GM23338 (cell line): Measurements from ENCODE around the gene GCA. TPM values are rescaled to one million over a fixed set of nuclear protein-coding genes. Genes with fewer than 3 reads are reported as not detected.
A peak's percentile ranks its signal among the peaks of the same experiment; 100 is the strongest.

Experiments used
- ATAC-seq: fragments of 200-7000 bp; cut with Tn5 transposase; 3 replicates; pipeline ENCODE4 v1.9.1; 2020
- DNase-seq: peaks from one replicate; pipeline ENCODE4 v3.0.0-alpha.2; 2015; ENCODE audit warnings: low spot score
- H2AFZ ChIP-seq: fragments of 200-600 bp; sonication (generic); 2 replicates; pipeline ENCODE4 v1.8.0; 2016; ENCODE audit warnings: antibody characterized with exemption, mild to moderate bottlenecking, moderate library complexity
- H3F3A ChIP-seq: fragments of 200-600 bp; sonication (generic); replicated peaks from 2 replicates; pipeline ENCODE4 v1.8.0; 2017; ENCODE audit warnings: antibody characterized with exemption, mixed run types, low read depth
- H3K27ac ChIP-seq: fragments of 200-600 bp; sonication (generic); 2 replicates; pipeline ENCODE4 v1.6.1; 2016; ENCODE audit warnings: low read depth
- H3K27me3 ChIP-seq: fragments of 200-600 bp; sonication (generic); 2 replicates; pipeline ENCODE4 v1.8.0; 2016; ENCODE audit warnings: mild to moderate bottlenecking, mixed run types, moderate library complexity; ENCODE audit not compliant: insufficient read depth
- H3K36me3 ChIP-seq: fragments of 200-600 bp; sonication (generic); 2 replicates; pipeline ENCODE4 v1.8.0; 2016; ENCODE audit warnings: mild to moderate bottlenecking; ENCODE audit not compliant: insufficient read depth
- H3K4me1 ChIP-seq: fragments of 200-600 bp; sonication (generic); 2 replicates; pipeline ENCODE4 v1.8.0; 2016; ENCODE audit warnings: mild to moderate bottlenecking, moderate library complexity; ENCODE audit not compliant: insufficient read depth
- H3K4me2 ChIP-seq: fragments of 200-600 bp; sonication (generic); 2 replicates; pipeline ENCODE4 v1.7.1; 2017; ENCODE audit warnings: mixed run types
- H3K4me3 ChIP-seq: fragments of 200-600 bp; sonication (generic); 2 replicates; pipeline ENCODE4 v1.6.1; 2016; ENCODE audit warnings: mixed run types
- H3K79me2 ChIP-seq: fragments of 200-600 bp; sonication (generic); replicated peaks from 2 replicates; pipeline ENCODE4 v1.8.0; 2017; ENCODE audit warnings: mild to moderate bottlenecking; ENCODE audit not compliant: insufficient read depth
- H3K9me2 ChIP-seq: fragments of 200-600 bp; sonication (generic); 2 replicates; pipeline ENCODE4 v1.8.0; 2017; ENCODE audit not compliant: insufficient read depth
- H4K20me1 ChIP-seq: fragments of 200-600 bp; sonication (generic); replicated peaks from 2 replicates; pipeline ENCODE4 v1.8.0; 2017; ENCODE audit warnings: mild to moderate bottlenecking; ENCODE audit not compliant: insufficient read depth
- H3K27ac Mint-ChIP-seq: 2 replicates; pipeline ENCODE4 v1.8.0; 2020; ENCODE audit warnings: inconsistent platforms, mild to moderate bottlenecking, moderate library complexity, mixed read lengths
- H3K27me3 Mint-ChIP-seq: 3 replicates; pipeline ENCODE4 v1.8.0; 2022; ENCODE audit warnings: low read depth, mild to moderate bottlenecking, moderate library complexity, mixed read lengths, inconsistent platforms; ENCODE audit not compliant: insufficient read depth, poor library complexity
- H3K36me3 Mint-ChIP-seq: 3 replicates; pipeline ENCODE4 v1.8.0; 2021; ENCODE audit warnings: low read depth, mild to moderate bottlenecking, inconsistent platforms, moderate library complexity, mixed read lengths
- H3K4me1 Mint-ChIP-seq: 3 replicates; pipeline ENCODE4 v1.8.0; 2020; ENCODE audit warnings: mild to moderate bottlenecking, inconsistent platforms, mixed read lengths
- H3K4me3 Mint-ChIP-seq: 3 replicates; pipeline ENCODE4 v1.8.0; 2021; ENCODE audit warnings: moderate library complexity, mild to moderate bottlenecking, inconsistent platforms, mixed read lengths
- H3K9me3 Mint-ChIP-seq: 3 replicates; pipeline ENCODE4 v1.8.0; 2020; ENCODE audit warnings: moderate library complexity, mild to moderate bottlenecking, inconsistent platforms, mixed read lengths
- CREB1 ChIP-seq: fragments of 250-450 bp; sonication (Bioruptor Pico); IDR thresholded peaks from 2 replicates; pipeline ENCODE4 v1.5.0; 2020; ENCODE audit warnings: low read depth, mild to moderate bottlenecking, moderate library complexity
- CTCF ChIP-seq, 2 experiments: fragments of 200-600 bp in 1 of 2; sonication (generic) in 1 of 2; conservative IDR thresholded peaks; 2 replicates each; pipeline versions ENCODE4 v1.5.1 to v1.6.1; 2016 to 2017; ENCODE audit warnings: antibody characterized with exemption in 2 of 2, low read depth in 2 of 2, mild to moderate bottlenecking in 2 of 2, moderate library complexity in 1 of 2
- ETS1 ChIP-seq: IDR thresholded peaks from 2 replicates; pipeline ENCODE4 v1.6.1; 2016; ENCODE audit warnings: antibody characterized with exemption
- NANOG ChIP-seq: IDR thresholded peaks from 2 replicates; pipeline ENCODE4 v1.6.1; 2016; ENCODE audit warnings: antibody characterized with exemption, borderline replicate concordance
- POLR2AphosphoS5 ChIP-seq: IDR thresholded peaks from 2 replicates; pipeline ENCODE4 v1.6.1; 2016; ENCODE audit warnings: antibody characterized with exemption, low read depth
- REST ChIP-seq: IDR thresholded peaks from one replicate; pipeline ENCODE4 v1.6.1; 2018; ENCODE audit warnings: antibody characterized with exemption; ENCODE audit not compliant: unreplicated experiment
- STAT1 ChIP-seq: IDR thresholded peaks from one replicate; pipeline ENCODE4 v1.6.1; 2016; ENCODE audit warnings: antibody characterized with exemption; ENCODE audit not compliant: unreplicated experiment
- ZNF114 ChIP-seq: fragments of 250-450 bp; sonication (Bioruptor Pico); IDR thresholded peaks from 2 replicates; pipeline ENCODE4 v1.5.0; 2020; ENCODE audit warnings: mild to moderate bottlenecking, moderate library complexity
- ZNF331 ChIP-seq: fragments of 250-450 bp; sonication (Bioruptor Pico); IDR thresholded peaks from 2 replicates; pipeline ENCODE4 v1.5.0; 2020; ENCODE audit warnings: low read depth, mild to moderate bottlenecking, moderate library complexity
- polyA plus RNA-seq: library from polyadenylated mRNA; unstranded; fragments of >200 nt; fragmentation: Nextera tagmentation; extraction: Ambion mirVana; gene quantifications from 2 replicates; pipeline ENCODE4 v1.2.1, GENCODE V29; 2016
- total RNA-seq: library from RNA; depleted of rRNA; stranded (reverse); fragments of >200 nt; shearing (Covaris generic); gene quantifications from 2 replicates; pipeline ENCODE4 v1.2.3, GENCODE V29; 2014

The GCA gene
- total and polyA plus RNA-seq, 2 experiments from 2014 or later: 39.3 to 62.7 TPM

GRCh38 chr2:162327806-162328205 is 16.1 kb upstream of the GCA start:
- TF ChIP-seq ZNF331 (CRISPR knock-in tag) (no peak), STAT1 (no peak), NANOG (no peak), CTCF (conservative IDR thresholded peaks at IDR 0.05; ENCODE audit: low read depth in 2 of 2) (no peak), POLR2AphosphoS5 (no peak), REST (no peak), CREB1 (CRISPR knock-in tag) (no peak), ZNF114 (no peak)
- peaks cover 15% of the 10 kb centered on the region for H3K9me3 Mint-ChIP-seq
- no peak for DNase-seq
- H3K4me3 Mint-ChIP-seq: no peak overlapping the region
- H3K79me2 ChIP-seq: no peaks in the 10 kb centered on the region
- H3K4me3 ChIP-seq: no peak overlapping the region
- no peaks in the 10 kb centered on the region for H3K4me1 ChIP-seq
- no peak overlapping the region for H3K4me2 ChIP-seq
- no peaks in the 10 kb centered on the region for H3K9me2 ChIP-seq
- ATAC-seq: no peak
- no peaks in the 10 kb centered on the region for H3F3A ChIP-seq
- peaks cover 3% of the 10 kb centered on the region for H3K4me1 Mint-ChIP-seq
- H3K27me3 ChIP-seq: no peaks in the 10 kb centered on the region
- peaks cover 10% of the 10 kb centered on the region; the same call in 2 of the 3 replicates for H3K36me3 Mint-ChIP-seq
- no peak overlapping the region for H3K27ac Mint-ChIP-seq
- H4K20me1 ChIP-seq: no peaks in the 10 kb centered on the region
- no peak overlapping the region for H3K27ac ChIP-seq
- H3K27me3 Mint-ChIP-seq: peaks cover 3% of the 10 kb centered on the region
- 0 out of 2 replicates have a peak overlapping the region, but pooled peaks have one; percentile 0 for H2AFZ ChIP-seq
- no peaks in the 10 kb centered on the region for H3K36me3 ChIP-seq

- Histone ChIP-seq H3K79me2 (no peaks in the 10 kb centered on the region), H3K36me3 (no peaks in the 10 kb centered on the region), H3K27me3 (no peaks in the 10 kb centered on the region), H3F3A (no peaks in the 10 kb centered on the region), H4K20me1 (no peaks in the 10 kb centered on the region), H3K9me2 (no peaks in the 10 kb centered on the region), H2AFZ (no peak overlapping the region), H3K27ac (no peak overlapping the region), H3K4me2 (no peak overlapping the region), H3K4me1 (no peaks in the 10 kb centered on the region), H3K4me3 (no peak overlapping the region)
- H3K27ac Mint-ChIP-seq: no peak overlapping the region
- peaks cover 10% of the 10 kb centered on the region; the same call in 2 of the 3 replicates for H3K36me3 Mint-ChIP-seq
- peaks cover 3% of the 10 kb centered on the region for H3K27me3 Mint-ChIP-seq
- H3K4me3 Mint-ChIP-seq: no peak overlapping the region
- peaks cover 3% of the 10 kb centered on the region for H3K4me1 Mint-ChIP-seq
- H3K9me3 Mint-ChIP-seq: peaks cover 15% of the 10 kb centered on the region
- DNase-seq: no peak
- ATAC-seq: no peak
- TF ChIP-seq CTCF (conservative IDR thresholded peaks at IDR 0.05; ENCODE audit: low read depth in 2 of 2) (no peak), STAT1 (no peak), NANOG (no peak), CREB1 (CRISPR knock-in tag) (no peak), ETS1 (no peak), ZNF331 (CRISPR knock-in tag) (no peak)
Measured at GRCh38 chr2:162328424-162329157, 15.3 kb upstream of the GCA start.
